GM18502 (cell line): ENCODE measurements around the gene RSU1.

Experiments
- ATAC-seq: cut with Tn5 transposase; IDR thresholded peaks from one replicate; pipeline ENCODE4 v1.9.1; 2021; ENCODE audit warnings: mild to moderate bottlenecking; ENCODE audit not compliant: unreplicated experiment, poor library complexity

RSU1 gene

GRCh38 chr10:16626697-16627096 lies 190.5 kb downstream of the RSU1 start:
- no peak for ATAC-seq

GRCh38 chr10:16612981-16613355 lies 204.3 kb downstream of the RSU1 start:
- ATAC-seq = no peak

- ATAC-seq = no peak
Observed at GRCh38 chr10:16612115-16612980, 204.9 kb downstream of the RSU1 start.

GRCh38 chr10:16611037-16611436 lies 206.2 kb downstream of the RSU1 start:
- ATAC-seq = no peak

- ATAC-seq = no peak
Observed at GRCh38 chr10:16609211-16609610, 208.0 kb downstream of the RSU1 start.

GRCh38 chr10:16606923-16607322 lies 210.3 kb downstream of the RSU1 start:
- no peak for ATAC-seq

- ATAC-seq = no peak
Observed at GRCh38 chr10:16606421-16606820, 210.8 kb downstream of the RSU1 start.

GRCh38 chr10:16603308-16603707 lies 213.9 kb downstream of the RSU1 start:
- ATAC-seq = no peak

GRCh38 chr10:16602104-16602775 lies 215.0 kb downstream of the RSU1 start:
- no peak for ATAC-seq

GRCh38 chr10:16599662-16600061 lies 217.6 kb downstream of the RSU1 start:
- ATAC-seq = no peak

GRCh38 chr10:16597656-16598055 lies 219.6 kb downstream of the RSU1 start:
- ATAC-seq = no peak

- no peak for ATAC-seq
Observed at GRCh38 chr10:16592378-16592777, 224.8 kb downstream of the RSU1 start.

- ATAC-seq = peak; percentile 92
Observed at GRCh38 chr10:16586358-16587138, 230.7 kb downstream of the RSU1 start.

GRCh38 chr10:16585103-16585502 lies 232.1 kb downstream of the RSU1 start:
- peak; percentile 48 for ATAC-seq

GRCh38 chr10:16583382-16583781 lies 233.8 kb downstream of the RSU1 start:
- no peak for ATAC-seq

GRCh38 chr10:16581202-16581601 lies 236.0 kb downstream of the RSU1 start:
- ATAC-seq = no peak

- peak; percentile 91 for ATAC-seq
Observed at GRCh38 chr10:16570731-16571130, 246.5 kb downstream of the RSU1 start.

- no peak for ATAC-seq
Observed at GRCh38 chr10:16566202-16566805, 250.9 kb downstream of the RSU1 start.

GRCh38 chr10:16565604-16566003 lies 251.6 kb downstream of the RSU1 start:
- ATAC-seq = no peak

GRCh38 chr10:16562891-16563290 lies 254.3 kb downstream of the RSU1 start:
- no peak for ATAC-seq
